ENCODE measurements around the gene NDRG3. TPM values are rescaled to one million over a fixed set of nuclear protein-coding genes. Genes with fewer than 3 reads are reported as not detected.

Gene NDRG3
- polyA plus RNA-seq, 1 of the 3 experiments (the other 2 are of a cell fraction) = 20.5 TPM

DNA sequence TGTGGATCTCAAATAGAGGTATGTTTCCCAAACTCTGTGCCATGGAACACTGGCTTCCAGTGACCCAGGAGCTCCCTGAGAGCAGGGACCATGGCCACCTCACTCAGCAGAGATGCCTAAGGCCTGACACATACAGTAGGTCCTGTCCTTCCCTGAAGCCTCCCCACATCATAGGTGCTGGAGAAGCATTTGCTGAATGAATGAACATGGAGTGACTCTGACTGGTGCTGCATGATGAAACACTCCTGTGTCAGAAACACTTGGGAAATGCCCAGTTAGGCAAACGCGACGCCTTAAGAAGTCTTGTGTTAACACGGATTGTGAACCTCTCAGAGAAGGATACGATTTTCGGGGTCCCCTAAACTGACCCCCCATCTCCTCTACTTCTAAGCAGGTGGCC is 114.2 kb downstream of the NDRG3 start:
- no peak overlapping the region for H2AFZ ChIP-seq (ENCODE audit: low read depth)
- H3K36me3 ChIP-seq (replicated peaks in 1 of 2; ENCODE audit: control insufficient read depth in 1 of 2, insufficient read depth in 2 of 2, low read length in 1 of 2) = no peaks in the 10 kb centered on the region
- no peaks in the 10 kb centered on the region for H3K27me3 ChIP-seq (ENCODE audit: insufficient read depth)
- no peak overlapping the region for H3K9ac ChIP-seq
- WGBS (ENCODE audit: low lambda C conversion rate) = 81% methylated on average over 6 of the region's 6 CpGs
- no peaks in the 10 kb centered on the region for H3K9me2 ChIP-seq
- no peaks in the 10 kb centered on the region for H3K79me2 ChIP-seq (ENCODE audit: insufficient read depth)
- no peak overlapping the region for H3K4me2 ChIP-seq
- DNase-seq = no peak
- no peaks in the 10 kb centered on the region for H3K4me1 ChIP-seq (ENCODE audit: control insufficient read depth in 1 of 2, insufficient read depth in 2 of 2, low read depth in 1 of 2, low read length in 1 of 2)
- TF ChIP-seq EP300 (IDR thresholded peaks at IDR 0.05; ENCODE audit: borderline replicate concordance in 1 of 2, low read depth in 1 of 2, low read length in 1 of 2) = no peak
- no peak for TF ChIP-seq JUND (IDR thresholded peaks at IDR 0.05)
- no peak for TF ChIP-seq GATA2 (CRISPR knock-in tag; IDR thresholded peaks at IDR 0.05)
- no peak for TF ChIP-seq RAD21 (IDR thresholded peaks at IDR 0.05; ENCODE audit: low read length)
- TF ChIP-seq RCOR1 (IDR thresholded peaks at IDR 0.05; ENCODE audit: low read length) = no peak
- no peak for TF ChIP-seq ELF1 (IDR thresholded peaks at IDR 0.05)
- TF ChIP-seq, protein P1, sequence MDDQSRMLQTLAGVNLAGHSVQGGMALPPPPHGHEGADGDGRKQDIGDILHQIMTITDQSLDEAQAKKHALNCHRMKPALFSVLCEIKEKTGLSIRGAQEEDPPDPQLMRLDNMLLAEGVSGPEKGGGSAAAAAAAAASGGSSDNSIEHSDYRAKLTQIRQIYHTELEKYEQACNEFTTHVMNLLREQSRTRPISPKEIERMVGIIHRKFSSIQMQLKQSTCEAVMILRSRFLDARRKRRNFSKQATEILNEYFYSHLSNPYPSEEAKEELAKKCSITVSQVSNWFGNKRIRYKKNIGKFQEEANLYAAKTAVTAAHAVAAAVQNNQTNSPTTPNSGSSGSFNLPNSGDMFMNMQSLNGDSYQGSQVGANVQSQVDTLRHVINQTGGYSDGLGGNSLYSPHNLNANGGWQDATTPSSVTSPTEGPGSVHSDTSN (IDR thresholded peaks at IDR 0.05) = no peak
- no peak for TF ChIP-seq TAF1 (IDR thresholded peaks at IDR 0.05; ENCODE audit: borderline replicate concordance, low read depth, low read length)
- no peak for TF ChIP-seq YY1 (IDR thresholded peaks at IDR 0.05; ENCODE audit: low read depth)
- TF ChIP-seq NRF1 (IDR thresholded peaks at IDR 0.05; ENCODE audit: low read depth, low read length) = no peak
- TF ChIP-seq, protein P2, sequence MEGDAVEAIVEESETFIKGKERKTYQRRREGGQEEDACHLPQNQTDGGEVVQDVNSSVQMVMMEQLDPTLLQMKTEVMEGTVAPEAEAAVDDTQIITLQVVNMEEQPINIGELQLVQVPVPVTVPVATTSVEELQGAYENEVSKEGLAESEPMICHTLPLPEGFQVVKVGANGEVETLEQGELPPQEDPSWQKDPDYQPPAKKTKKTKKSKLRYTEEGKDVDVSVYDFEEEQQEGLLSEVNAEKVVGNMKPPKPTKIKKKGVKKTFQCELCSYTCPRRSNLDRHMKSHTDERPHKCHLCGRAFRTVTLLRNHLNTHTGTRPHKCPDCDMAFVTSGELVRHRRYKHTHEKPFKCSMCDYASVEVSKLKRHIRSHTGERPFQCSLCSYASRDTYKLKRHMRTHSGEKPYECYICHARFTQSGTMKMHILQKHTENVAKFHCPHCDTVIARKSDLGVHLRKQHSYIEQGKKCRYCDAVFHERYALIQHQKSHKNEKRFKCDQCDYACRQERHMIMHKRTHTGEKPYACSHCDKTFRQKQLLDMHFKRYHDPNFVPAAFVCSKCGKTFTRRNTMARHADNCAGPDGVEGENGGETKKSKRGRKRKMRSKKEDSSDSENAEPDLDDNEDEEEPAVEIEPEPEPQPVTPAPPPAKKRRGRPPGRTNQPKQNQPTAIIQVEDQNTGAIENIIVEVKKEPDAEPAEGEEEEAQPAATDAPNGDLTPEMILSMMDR (IDR thresholded peaks at IDR 0.05) = no peak
- TF ChIP-seq GABPA (IDR thresholded peaks at IDR 0.05; ENCODE audit: low read depth) = no peak
- no peak for TF ChIP-seq RXRA (IDR thresholded peaks at IDR 0.05; ENCODE audit: borderline replicate concordance, low read depth)
- no peak for TF ChIP-seq CHD2 (IDR thresholded peaks at IDR 0.05; ENCODE audit: low read length, partially characterized antibody)
- TF ChIP-seq RFX5 (IDR thresholded peaks at IDR 0.05; ENCODE audit: low read length) = no peak
- TF ChIP-seq, protein P3, sequence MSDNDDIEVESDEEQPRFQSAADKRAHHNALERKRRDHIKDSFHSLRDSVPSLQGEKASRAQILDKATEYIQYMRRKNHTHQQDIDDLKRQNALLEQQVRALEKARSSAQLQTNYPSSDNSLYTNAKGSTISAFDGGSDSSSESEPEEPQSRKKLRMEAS (IDR thresholded peaks at IDR 0.05; ENCODE audit: low read depth) = no peak
- TF ChIP-seq, protein P4, sequence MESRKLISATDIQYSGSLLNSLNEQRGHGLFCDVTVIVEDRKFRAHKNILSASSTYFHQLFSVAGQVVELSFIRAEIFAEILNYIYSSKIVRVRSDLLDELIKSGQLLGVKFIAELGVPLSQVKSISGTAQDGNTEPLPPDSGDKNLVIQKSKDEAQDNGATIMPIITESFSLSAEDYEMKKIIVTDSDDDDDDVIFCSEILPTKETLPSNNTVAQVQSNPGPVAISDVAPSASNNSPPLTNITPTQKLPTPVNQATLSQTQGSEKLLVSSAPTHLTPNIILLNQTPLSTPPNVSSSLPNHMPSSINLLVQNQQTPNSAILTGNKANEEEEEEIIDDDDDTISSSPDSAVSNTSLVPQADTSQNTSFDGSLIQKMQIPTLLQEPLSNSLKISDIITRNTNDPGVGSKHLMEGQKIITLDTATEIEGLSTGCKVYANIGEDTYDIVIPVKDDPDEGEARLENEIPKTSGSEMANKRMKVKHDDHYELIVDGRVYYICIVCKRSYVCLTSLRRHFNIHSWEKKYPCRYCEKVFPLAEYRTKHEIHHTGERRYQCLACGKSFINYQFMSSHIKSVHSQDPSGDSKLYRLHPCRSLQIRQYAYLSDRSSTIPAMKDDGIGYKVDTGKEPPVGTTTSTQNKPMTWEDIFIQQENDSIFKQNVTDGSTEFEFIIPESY (IDR thresholded peaks at IDR 0.05; ENCODE audit: borderline replicate concordance, low read depth) = no peak
- TF ChIP-seq NFIC (IDR thresholded peaks at IDR 0.05; ENCODE audit: borderline replicate concordance) = no peak
- no peak for TF ChIP-seq TEAD4 (IDR thresholded peaks at IDR 0.05; ENCODE audit: borderline replicate concordance, insufficient read depth)
- TF ChIP-seq, protein P5, sequence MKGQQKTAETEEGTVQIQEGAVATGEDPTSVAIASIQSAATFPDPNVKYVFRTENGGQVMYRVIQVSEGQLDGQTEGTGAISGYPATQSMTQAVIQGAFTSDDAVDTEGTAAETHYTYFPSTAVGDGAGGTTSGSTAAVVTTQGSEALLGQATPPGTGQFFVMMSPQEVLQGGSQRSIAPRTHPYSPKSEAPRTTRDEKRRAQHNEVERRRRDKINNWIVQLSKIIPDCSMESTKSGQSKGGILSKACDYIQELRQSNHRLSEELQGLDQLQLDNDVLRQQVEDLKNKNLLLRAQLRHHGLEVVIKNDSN (IDR thresholded peaks at IDR 0.05; ENCODE audit: borderline replicate concordance, low read depth) = no peak
- H3K27ac ChIP-seq (ENCODE audit: low read depth in 2 of 2, low read length in 1 of 2) = no peak overlapping the region
- H3K4me3 ChIP-seq (ENCODE audit: low read depth in 2 of 2, low read length in 1 of 2) = no peak overlapping the region
- H3K9me3 ChIP-seq = no peaks in the 10 kb centered on the region
- H4K20me1 ChIP-seq (ENCODE audit: insufficient read depth) = no peaks in the 10 kb centered on the region
- ChIA-PET CTCF (interaction anchor here (0.8 kb wide), 1 partner anchor 19 kb away, joined by 3 read pairs; no protein-coding TSS in a partner anchor), POLR2A (interaction anchor here (0.6 kb wide), 1 partner anchor 488 kb away, joined by 5 read pairs; no protein-coding TSS in a partner anchor)
- H3F3A ChIP-seq (replicated peaks; ENCODE audit: insufficient read depth) = no peaks in the 10 kb centered on the region
